Activated CD4-positive, alpha-beta T cell treated with anti-CD3 and anti-CD28 coated beads, Interleukin-2, amount 50 U/mL, for 24 hours (primary cell): ENCODE data around the gene PTK7.

Source experiments
- DNase-seq, 2 donors: peaks; one replicate each; pipeline ENCODE4 v3.0.0-alpha.2; 2020; ENCODE audit warnings: low read depth in 1 of 2, low spot score in 1 of 2

PTK7 gene

GRCh38 chr6:43203718-43204095 lies 127.6 kb downstream of the PTK7 start:
- no peak for DNase-seq

GRCh38 chr6:43204271-43205105 lies 128.4 kb downstream of the PTK7 start:
- no peak for DNase-seq

GRCh38 chr6:43205849-43206248 lies 129.7 kb downstream of the PTK7 start:
- DNase-seq = no peak

GRCh38 chr6:43207286-43207685 lies 131.2 kb downstream of the PTK7 start:
- DNase-seq = no peak
